PFSK-1 (cell line): Measurements from ENCODE around the gene B4GALT2.

Source experiments
- FOXP2 ChIP-seq: optimal IDR thresholded peaks from 2 replicates; pipeline ENCODE3; 2011; ENCODE audit warnings: borderline replicate concordance, control low read depth, inconsistent platforms; ENCODE audit not compliant: insufficient read depth; ENCODE audit errors: extremely low read length, extremely low read depth
- POLR2AphosphoS5 ChIP-seq: IDR thresholded peaks from 2 replicates; pipeline ENCODE4 v1.6.1; 2012; ENCODE audit warnings: low read depth, mild to moderate bottlenecking, control low read depth, low read length, moderate library complexity
- REST ChIP-seq, 2 experiments: IDR thresholded peaks; 2 replicates each; pipeline versions ENCODE4 v1.6.1 to v1.8.0; 2011 to 2012; ENCODE audit warnings: low read depth in 2 of 2, low read length in 2 of 2, control low read depth in 1 of 2, inconsistent platforms in 1 of 2, mild to moderate bottlenecking in 1 of 2, moderate library complexity in 1 of 2; ENCODE audit not compliant: insufficient read depth in 1 of 2
- SIN3A ChIP-seq: IDR thresholded peaks from 2 replicates; pipeline ENCODE4 v1.6.1; 2012; ENCODE audit warnings: mild to moderate bottlenecking, low read length, moderate library complexity, borderline replicate concordance; ENCODE audit not compliant: insufficient read depth
- TAF1 ChIP-seq: IDR thresholded peaks from 2 replicates; pipeline ENCODE4 v1.6.1; 2012; ENCODE audit warnings: low read length, control low read depth, borderline replicate concordance; ENCODE audit not compliant: insufficient read depth

DNA sequence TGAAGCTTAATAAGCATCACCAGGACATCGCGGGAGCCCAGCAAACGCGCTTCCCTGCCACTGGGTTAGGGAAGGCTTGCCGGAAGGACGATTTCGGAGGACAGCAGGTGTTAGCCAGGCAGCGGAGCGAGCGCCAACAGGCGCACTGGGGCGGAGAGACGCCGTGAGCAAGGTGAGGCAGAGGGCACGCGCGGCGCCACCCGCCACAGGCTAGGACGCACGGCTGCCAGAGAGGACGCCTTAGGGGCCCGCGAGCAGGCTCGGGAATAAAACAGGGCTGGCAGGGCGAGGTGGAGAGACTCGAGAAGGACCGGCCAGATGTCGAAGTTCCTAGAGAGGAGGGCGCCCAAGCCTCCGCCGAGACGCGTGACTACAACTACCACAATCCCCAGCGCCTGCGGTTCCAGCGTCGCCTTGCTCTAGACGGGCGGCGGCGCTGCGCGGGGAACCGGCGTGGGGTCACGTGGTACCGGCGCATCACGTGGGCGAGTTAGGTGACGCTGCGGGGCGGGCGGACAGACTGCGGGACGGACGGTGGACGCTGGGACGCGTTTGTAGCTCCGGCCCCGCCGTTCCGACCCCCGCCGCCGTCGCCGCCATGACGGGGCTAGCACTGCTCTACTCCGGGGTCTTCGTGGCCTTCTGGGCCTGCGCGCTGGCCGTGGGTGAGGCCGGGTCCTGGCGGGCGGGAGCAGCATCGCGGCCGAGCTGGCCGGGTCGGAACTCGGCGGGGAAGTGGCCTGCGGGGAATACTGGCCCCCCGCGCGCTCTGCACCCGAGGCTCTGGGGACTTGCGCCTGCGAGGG lies 4.4 kb upstream of the B4GALT2 start, which contains the start of gene ATP6V0B:
- TF ChIP-seq REST (IDR thresholded peaks at IDR 0.05; ENCODE audit: insufficient read depth in 1 of 2, low read depth in 2 of 2, low read length in 2 of 2) (0 out of 4 replicates have a peak, but pooled peaks have one; percentile 5), POLR2AphosphoS5 (peak; percentile 70), TAF1 (peak; percentile 48; the same call in 1 of the 2 replicates), SIN3A (0 out of 2 replicates have a peak, but pooled peaks have one; percentile 50), FOXP2 (peak; percentile 88)
